Smooth muscle cell (in vitro differentiated cells): ENCODE data around the gene PAPOLA. TPM values are rescaled to one million over a fixed set of nuclear protein-coding genes. Genes with fewer than 3 reads are reported as not detected.
A peak's percentile ranks its signal among the peaks of the same experiment; 100 is the strongest.

Source experiments
- DNase-seq: peaks from one replicate; lab custom pipeline; 2025; ENCODE audit not compliant: unreplicated experiment; lab: John Stamatoyannopoulos, UW
- H2AFZ ChIP-seq: fragments of 200-600 bp; sonication (generic); 2 replicates; pipeline ENCODE4 v1.6.0; 2016; ENCODE audit warnings: antibody characterized with exemption, low read depth, mild to moderate bottlenecking
- H3F3A ChIP-seq: fragments of 200-600 bp; sonication (generic); 2 replicates; pipeline ENCODE4 v1.6.0; 2017; ENCODE audit warnings: antibody characterized with exemption, low read depth
- H3K27ac ChIP-seq: fragments of 200-600 bp; sonication (generic); 2 replicates; pipeline ENCODE4 v1.5.1; 2016; ENCODE audit warnings: low read depth, mild to moderate bottlenecking
- H3K27me3 ChIP-seq: fragments of 200-600 bp; sonication (generic); 2 replicates; pipeline ENCODE4 v1.6.1; 2016; ENCODE audit warnings: low read depth, mild to moderate bottlenecking
- H3K36me3 ChIP-seq: fragments of 200-600 bp; sonication (generic); 2 replicates; pipeline ENCODE4 v1.5.1; 2016; ENCODE audit warnings: low read depth
- H3K4me1 ChIP-seq: fragments of 200-600 bp; sonication (generic); 2 replicates; pipeline ENCODE4 v1.5.1; 2016; ENCODE audit warnings: low read depth
- H3K4me2 ChIP-seq: fragments of 200-600 bp; sonication (generic); 2 replicates; pipeline ENCODE4 v1.6.0; 2016; ENCODE audit warnings: mild to moderate bottlenecking
- H3K4me3 ChIP-seq: fragments of 200-600 bp; sonication (generic); 2 replicates; pipeline ENCODE4 v1.5.1; 2016; ENCODE audit warnings: mild to moderate bottlenecking
- H3K79me2 ChIP-seq: fragments of 200-600 bp; sonication (generic); 2 replicates; pipeline ENCODE4 v1.6.0; 2016; ENCODE audit warnings: low read depth, mild to moderate bottlenecking
- H3K9ac ChIP-seq: fragments of 200-600 bp; sonication (generic); 2 replicates; pipeline ENCODE4 v1.6.0; 2016; ENCODE audit warnings: low read depth
- H3K9me3 ChIP-seq: fragments of 200-600 bp; sonication (generic); replicated peaks from 2 replicates; pipeline ENCODE4 v1.5.1; 2016; ENCODE audit warnings: low read depth
- H4K20me1 ChIP-seq: fragments of 200-600 bp; sonication (generic); 2 replicates; pipeline ENCODE4 v1.6.0; 2016; ENCODE audit warnings: low read depth
- CTCF ChIP-seq: fragments of 200-600 bp; sonication (generic); IDR thresholded peaks from 2 replicates; pipeline ENCODE4 v1.5.1; 2017; ENCODE audit warnings: borderline replicate concordance, mild to moderate bottlenecking, antibody characterized with exemption; ENCODE audit not compliant: insufficient read depth, poor library complexity, severe bottlenecking
- WGBS: methylation state at CpG from one replicate; pipeline ENCODE4 v1.1.7; 2016; ENCODE audit warnings: low lambda C conversion rate; 5-methylcytosine and 5-hydroxymethylcytosine counted together
- polyA plus RNA-seq: library from polyadenylated mRNA; unstranded; fragments of >200 nt; fragmentation: Nextera tagmentation; extraction: Ambion mirVana; gene quantifications from 2 replicates; pipeline ENCODE4 v1.2.1, GENCODE V29; 2016
- total RNA-seq: library from RNA; depleted of rRNA; stranded (reverse); fragments of >200 nt; gene quantifications from 2 replicates; pipeline ENCODE4 v1.2.3, GENCODE V29; 2014

The PAPOLA gene
- total RNA-seq (137 and 140 TPM in 2 replicates), polyA plus RNA-seq (109 and 119 TPM in 2 replicates)

GRCh38 chr14:96501740-96502620 is at the start of gene PAPOLA:
PAPOLA (plus strand) TSS chr14:96502382; CDS start chr14:96502593, 211 bp downstream.
- Histone ChIP-seq H3K9ac (peak within 1 kb of the TSS; percentile 96), H3K27ac (peak within 1 kb of the TSS; percentile 91), H3F3A (no peaks in the 10 kb centered on the region), H3K36me3 (no peaks in the 10 kb centered on the region), H3K4me1 (peaks cover 17% of the 10 kb centered on the region), H3K27me3 (no peaks in the 10 kb centered on the region), H2AFZ (peak within 1 kb of the TSS; percentile 97), H3K4me2 (peak within 1 kb of the TSS; percentile 85), H4K20me1 (peaks cover 42% of the 10 kb centered on the region), H3K4me3 (peak within 1 kb of the TSS; percentile 90), H3K79me2 (peaks cover 47% of the 10 kb centered on the region), H3K9me3 (no peaks in the 10 kb centered on the region)
- TF ChIP-seq CTCF, result no peak
- DNase-seq, result peak; percentile 84
- WGBS, result 2% methylated on average over 75 of the region's 87 CpGs

GRCh38 chr14:96452684-96453083 is 49.5 kb upstream of the PAPOLA start:
- Histone ChIP-seq H4K20me1 (no peaks in the 10 kb centered on the region), H3K36me3 (no peaks in the 10 kb centered on the region), H3K9me3 (no peaks in the 10 kb centered on the region), H3K27ac (no peak overlapping the region), H3F3A (no peaks in the 10 kb centered on the region), H3K79me2 (no peaks in the 10 kb centered on the region), H3K4me2 (no peak overlapping the region), H3K9ac (no peak overlapping the region), H3K4me1 (no peaks in the 10 kb centered on the region), H3K27me3 (no peaks in the 10 kb centered on the region), H3K4me3 (no peak overlapping the region), H2AFZ (no peak overlapping the region)
- 95% methylated on average over 6 of the region's 6 CpGs for WGBS
- TF ChIP-seq CTCF, result no peak
- DNase-seq, result no peak

- Histone ChIP-seq H3K9ac (no peak overlapping the region), H3K4me2 (no peak overlapping the region), H3K9me3 (no peaks in the 10 kb centered on the region), H3K79me2 (no peaks in the 10 kb centered on the region), H3K27ac (no peak overlapping the region), H3F3A (no peaks in the 10 kb centered on the region), H3K27me3 (no peaks in the 10 kb centered on the region), H3K36me3 (no peaks in the 10 kb centered on the region), H4K20me1 (no peaks in the 10 kb centered on the region), H3K4me3 (no peak overlapping the region), H2AFZ (no peak overlapping the region), H3K4me1 (no peaks in the 10 kb centered on the region)
- no peak for DNase-seq
- TF ChIP-seq CTCF, result no peak
- 69% methylated on average over 5 of the region's 5 CpGs for WGBS
Observed at GRCh38 chr14:96455588-96455987, 46.6 kb upstream of the PAPOLA start.
